Measurements from ENCODE around the gene ZNF669.
"Not testable (repeated sequence)": the region's sequence is repeated elsewhere in the genome, so short reads cannot be mapped to it uniquely, and the experiment has no call there.

Gene ZNF669

DNA sequence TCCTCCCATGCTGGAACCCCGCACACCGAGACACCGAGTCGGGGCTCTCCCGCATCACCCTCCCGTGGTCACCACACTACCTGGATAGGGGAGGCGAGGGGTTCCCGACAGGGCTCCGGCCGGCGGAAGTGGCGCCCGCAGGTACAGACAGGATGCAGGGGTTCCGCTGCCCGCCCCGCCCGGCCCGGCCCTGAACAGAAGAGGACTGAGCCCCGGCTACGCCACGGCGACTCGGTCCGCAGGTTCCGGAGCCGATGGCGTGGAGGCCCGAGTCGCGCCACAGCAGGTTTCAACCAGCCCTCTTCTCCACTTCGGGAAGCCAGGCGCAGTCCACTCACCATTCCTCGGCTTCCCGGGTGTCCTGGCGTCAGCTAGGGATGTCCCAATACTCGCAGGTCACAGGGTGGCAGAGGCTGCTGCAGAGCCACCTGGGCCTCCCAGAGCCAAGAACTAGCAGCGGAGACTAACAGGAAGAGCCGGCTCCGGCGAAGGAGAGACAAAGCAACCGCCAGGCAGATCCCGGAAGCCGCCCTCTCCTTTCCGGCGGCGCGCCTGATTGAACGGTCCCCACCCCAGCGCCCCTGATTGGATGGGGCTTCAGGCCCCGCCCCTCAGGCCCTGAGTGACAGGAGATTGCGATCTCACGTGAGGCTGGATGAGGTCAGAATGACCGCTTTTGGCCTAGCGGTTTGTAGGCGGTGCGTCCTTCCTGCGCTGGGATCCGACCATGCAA, at the start of gene ZNF669:
TSS of gene ZNF669 (minus strand) at position 498 of the 733 bp plus-strand sequence. CDS start at position 341, 157 bp downstream.
- peak; percentile 87 for DNase-seq

DNA sequence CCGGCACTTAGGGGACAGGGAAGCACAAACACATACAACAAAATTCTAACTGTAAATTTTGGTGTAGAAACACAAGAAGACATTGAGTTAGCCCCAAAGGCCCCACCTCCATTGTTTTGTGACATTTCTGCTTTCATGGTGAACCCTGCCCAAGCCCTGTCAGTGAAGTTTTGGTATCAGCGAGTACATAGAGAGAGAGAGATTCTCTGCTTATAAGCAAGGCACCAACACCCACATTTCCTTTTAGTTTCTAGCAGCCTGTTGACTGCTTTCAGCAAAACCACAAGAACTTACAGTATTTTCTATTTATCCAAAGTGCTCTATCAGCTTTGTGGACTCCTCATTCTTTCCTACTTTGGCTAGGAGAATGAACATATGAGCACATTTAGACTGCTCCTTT, 43.6 kb upstream of the ZNF669 start:
- no peak for DNase-seq

DNA sequence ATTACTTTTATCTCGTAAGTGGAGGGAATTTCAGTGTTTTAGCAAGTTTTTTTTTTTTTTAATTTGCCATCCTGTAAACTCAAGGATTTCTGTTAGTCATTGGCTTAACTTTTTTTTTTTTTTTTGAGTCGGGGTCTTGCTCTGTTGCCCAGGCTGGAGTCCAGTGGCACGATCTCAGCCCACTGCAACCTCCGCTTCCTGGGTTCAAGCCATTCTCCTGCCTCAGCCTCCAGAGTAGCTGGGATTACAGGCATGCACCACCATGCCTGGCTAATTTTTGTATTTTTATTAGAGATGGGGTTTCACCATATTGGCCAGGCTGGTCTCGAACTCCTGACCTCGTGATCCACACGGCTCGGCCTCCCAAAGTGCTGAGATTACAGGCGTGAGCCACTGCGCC, 43.0 kb upstream of the ZNF669 start:
- not testable (repeated sequence) for DNase-seq

DNA sequence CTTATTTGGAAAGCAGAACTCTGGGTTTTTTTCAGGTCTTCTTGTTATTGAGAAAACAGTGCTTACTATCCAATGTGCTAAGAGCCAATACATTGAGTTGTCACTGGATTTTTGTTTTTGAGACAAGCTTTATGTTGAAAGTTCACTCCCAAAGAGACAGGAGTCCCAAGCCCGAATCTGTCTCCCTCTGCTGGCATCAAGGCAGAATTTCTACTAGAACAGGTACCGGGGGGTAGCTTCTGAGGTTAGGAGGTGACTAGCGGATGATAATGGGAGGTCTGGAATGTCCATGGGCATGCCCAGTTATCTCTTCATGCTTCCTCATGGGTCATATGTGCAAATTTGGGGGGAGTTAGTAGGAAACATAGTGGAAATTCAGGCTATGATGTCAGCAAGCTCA, 42.5 kb upstream of the ZNF669 start:
- DNase-seq = no peak

DNA sequence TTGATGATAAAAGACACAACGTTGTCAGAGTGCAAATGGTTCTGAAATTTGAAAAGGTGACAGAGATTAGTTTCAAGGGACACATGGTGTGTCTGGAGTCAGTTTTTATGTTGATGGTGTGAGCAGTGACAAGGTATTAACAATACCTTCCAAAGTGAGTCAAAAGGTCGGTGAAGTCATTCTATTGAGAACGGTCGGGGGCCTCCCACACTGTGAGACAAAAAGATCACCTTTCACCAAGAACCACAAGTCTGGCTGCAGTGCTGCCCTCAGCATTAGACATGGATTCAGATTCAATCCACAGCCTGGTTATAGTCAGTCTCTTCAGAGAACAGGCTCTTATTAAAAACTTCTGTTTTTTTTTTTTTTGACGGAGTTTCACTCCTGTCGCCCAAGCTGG, 41.1 kb upstream of the ZNF669 start:
- no peak for DNase-seq

DNA sequence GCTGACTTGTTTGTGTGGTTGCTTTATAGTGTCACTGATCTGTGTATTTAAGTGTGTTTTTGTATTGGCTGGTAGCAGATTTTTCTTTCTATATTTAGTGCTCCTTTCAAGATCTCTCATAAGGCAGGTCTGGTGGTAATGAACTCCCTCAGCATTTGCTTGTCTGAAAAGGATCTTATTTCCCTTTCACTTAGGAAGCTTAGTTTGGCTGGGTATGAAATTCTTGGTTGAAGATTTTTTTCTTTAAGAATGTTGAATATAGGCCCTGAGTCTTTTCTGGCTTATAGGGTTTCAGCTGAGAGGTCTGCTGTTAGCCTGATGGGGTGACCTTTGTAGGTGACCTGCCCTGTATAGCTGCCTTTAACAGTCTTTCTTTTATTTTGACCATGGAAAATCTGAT, 35.4 kb upstream of the ZNF669 start:
- not testable (repeated sequence) for DNase-seq

DNA sequence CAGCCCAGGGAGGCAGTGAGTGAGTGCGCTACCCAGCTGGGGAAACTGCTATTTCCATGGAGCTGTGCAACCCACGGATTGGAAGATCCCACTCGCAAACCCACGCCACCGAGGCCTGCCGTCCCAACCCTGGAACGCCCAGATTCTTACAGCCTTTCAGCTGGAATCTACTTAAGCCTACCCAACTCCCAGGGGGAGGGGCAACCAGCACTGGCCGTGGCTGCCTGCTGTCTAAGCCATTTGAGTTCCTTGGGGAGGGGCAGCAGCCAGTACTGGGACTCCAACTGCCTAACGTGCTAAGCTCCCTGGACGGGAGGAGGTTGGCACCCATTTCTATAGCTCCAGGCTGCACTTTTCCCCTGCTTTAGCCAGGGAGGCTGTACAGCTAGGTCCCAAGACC, 27.1 kb upstream of the ZNF669 start:
- DNase-seq = no peak

DNA sequence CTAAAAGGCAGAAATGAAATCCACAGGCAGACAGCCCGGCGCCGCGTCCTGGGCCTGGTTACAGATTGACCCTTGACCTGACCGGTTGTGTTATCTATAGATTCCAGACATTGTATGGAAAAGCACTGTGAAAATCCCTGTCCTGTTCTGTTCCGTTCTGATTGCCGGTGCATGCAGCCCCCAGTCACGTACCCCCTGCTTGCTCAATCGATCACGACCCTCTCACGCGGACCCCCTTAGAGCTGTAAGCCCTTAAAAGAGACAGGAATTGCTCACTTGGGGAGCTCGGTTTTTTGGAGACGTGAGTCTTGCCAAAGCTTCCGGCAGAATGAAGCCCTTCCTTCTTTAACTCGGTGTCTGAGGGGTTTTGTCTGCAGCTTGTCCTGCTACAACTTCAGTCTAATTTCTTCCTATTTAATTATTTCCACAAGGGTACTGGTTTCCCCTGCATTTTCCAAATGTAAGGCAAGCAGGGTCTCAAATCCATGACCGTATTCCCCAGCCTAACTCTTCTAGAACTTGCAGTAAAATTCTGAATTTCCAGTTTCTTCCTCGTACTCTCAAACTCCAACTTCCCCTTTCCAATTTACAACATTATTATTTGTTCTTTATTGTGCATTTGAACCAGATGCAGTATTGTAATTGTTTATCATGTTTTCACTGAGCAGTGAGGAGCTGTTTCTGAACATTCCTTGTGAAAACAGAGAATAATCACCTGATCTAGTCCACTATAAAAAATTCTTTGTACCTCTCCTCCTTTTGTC, 23.5 kb upstream of the ZNF669 start:
- DNase-seq = not testable (repeated sequence)

DNA sequence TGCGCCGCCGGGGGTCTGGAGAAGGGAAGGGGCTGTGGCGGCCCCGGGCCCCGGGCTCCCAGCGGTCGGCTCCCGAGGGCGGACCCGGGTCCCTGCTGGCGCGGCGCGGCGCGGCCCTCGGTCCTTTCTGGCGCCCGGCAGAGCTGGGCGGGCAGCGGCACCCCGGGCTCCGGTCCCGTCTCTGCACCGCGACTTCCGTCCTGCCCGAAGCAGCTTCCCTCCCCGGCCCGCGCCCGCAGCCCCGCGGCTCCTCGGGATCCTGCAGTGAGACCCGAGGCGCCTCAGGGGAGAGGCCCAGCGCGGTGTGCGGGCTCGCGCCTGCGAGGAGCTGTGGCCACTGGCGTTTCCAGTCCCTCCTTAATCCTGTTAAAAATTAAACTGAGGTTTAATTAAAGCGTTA, 22.4 kb upstream of the ZNF669 start:
- DNase-seq = not testable (repeated sequence)

DNA sequence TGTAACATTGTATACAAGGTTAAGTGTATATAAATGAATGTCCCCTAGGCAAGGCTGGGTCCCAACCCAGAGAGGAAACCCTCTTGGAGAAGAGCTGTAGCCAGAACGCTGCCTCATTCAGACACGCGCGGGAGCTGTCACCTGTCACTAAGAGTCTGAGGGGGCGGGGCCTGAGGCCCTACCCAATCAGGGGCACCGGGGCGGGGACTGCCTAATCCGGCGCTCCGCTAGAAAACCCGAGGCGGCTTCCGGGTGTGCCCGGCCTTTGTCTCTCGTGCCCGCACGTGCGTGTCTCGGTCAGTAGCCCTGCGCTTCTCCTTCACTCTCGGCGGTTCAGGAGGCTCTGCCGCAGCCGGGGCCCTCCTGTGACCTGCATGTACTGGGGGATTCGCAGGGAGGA, 22.0 kb upstream of the ZNF669 start:
- DNase-seq = not testable (repeated sequence)

DNA sequence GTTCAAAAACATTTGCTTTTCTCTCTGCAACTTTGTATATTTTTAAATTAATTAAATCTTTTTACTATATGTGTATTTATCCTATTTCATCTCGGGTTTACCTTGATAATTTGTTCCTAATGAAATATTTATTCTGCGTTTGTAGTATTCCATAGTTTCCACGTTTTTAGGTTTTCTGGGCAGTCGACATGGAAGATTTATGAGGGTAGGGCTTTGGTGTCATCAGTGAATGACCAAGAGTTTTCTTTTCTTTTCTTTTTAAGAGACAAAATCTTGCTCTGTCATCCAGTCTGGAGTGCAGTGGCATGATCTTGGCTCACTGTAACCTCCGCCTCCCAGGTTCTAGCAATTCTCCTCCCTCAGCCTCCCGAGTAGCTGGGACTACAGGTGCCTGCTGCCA, 17.2 kb upstream of the ZNF669 start:
- DNase-seq = no peak

DNA sequence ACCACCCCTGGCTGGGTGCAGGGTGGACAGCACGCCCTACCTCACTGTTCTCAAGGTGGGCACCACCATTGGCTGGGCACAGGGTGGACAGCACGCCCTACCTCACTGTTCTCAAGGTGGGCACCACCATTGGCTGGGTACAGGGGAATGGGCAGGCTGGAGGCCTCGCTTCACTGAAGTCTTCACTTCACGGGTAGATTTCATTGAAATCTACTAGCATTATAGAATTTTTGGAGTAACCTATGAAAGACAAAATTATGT, 16.2 kb upstream of the ZNF669 start:
- not testable (repeated sequence) for DNase-seq

DNA sequence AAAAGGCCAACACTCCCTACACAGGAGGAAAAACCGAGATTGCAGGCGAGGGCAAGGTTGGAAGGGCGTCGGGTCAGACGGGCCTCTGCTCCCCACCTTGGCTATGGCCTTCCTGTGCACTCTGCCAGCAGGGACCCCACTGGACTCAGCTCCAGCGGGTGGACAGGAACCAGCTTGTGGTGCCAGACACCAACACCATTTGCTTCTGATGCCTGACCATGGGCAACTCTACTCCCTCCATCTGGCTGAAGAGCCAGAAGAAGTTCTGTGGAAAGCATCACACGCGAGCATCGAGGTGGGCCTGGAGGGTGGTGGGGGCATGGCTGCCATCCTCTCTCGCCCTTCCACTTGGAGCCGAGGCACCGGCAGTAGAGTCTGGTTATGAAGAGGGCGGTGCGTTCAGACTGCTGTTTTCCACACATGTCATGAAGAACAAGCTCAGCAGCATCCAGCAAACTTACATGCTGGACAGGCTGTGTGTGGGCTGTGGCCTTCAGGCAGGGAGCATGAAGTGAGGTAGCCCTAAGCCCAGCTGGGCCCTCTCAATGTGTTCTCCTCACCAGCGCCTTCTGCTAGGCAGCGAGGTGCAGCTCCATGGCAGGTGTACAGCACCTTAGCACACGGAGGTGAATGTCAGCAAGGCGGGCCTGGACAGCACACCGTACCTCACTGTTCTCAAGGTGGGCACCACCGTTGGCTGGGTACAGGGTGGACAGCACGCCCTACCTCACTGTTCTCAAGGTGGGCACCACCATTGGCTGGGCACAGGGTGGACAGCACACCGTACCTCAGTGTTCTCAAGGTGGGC, 15.6 kb upstream of the ZNF669 start:
- DNase-seq = no peak

DNA sequence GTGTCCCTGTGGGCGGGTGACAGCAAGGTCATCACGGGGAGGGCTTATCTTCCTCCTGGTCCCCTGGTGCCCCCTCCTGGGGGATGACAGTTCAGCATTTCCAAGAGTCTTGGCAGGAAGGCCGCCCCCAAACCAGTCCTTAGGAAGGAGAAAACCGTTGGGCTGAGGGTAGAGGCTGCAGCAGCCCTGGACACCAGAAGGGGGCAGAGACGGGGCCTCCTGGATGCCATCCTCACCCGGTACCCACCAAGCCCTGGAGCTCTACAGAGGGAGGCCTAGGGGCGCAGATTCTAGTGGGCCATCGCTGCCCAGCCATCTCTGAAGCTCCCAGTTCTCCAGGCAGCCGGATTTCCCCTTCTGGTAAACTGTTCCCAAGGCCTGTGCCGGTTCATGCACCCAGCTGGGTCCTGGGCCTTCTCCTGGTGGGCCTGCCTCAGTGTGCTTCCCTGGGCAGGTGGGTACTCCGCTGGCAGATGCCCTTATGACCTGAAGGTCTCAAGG, 14.8 kb upstream of the ZNF669 start:
- DNase-seq = no peak

DNA sequence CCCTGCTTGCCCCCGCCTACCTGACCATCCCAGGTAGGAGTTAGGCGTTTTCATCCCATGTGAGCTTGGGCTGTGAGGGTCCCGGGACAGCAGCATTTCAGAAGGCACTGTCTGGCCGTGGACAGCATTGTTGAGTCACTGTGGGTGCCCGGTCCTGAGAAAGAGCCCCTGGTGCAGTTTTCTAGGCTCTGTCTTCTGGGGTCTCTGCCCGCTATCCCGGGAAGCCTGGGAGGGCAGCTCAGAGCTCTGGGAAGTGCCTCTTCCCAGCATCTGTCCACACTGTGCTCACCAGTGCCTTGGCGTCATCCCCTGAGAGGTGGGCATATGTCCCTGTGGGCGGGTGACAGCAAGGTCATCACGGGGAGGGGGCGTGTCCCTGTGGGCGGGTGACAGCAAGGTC, 11.4 kb upstream of the ZNF669 start:
- DNase-seq = no peak

DNA sequence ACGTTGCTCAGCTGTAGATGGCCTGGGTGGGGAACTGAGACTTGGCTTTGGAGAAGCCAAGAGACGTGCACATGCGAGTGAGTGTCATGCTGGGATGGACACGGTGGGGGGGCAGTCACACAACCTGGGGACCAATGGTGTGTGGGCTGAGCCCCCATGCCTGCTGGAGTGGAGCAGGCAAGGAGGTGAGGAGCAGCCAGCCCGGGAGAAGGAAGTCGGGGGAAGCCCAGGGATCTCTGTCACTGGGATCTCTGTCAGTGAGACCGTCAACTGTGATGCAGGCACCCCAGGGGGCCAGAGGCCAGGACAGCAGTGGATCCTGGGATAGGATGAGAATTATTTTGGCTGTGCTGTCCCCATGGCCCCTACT, 11.0 kb upstream of the ZNF669 start:
- DNase-seq = no peak

DNA sequence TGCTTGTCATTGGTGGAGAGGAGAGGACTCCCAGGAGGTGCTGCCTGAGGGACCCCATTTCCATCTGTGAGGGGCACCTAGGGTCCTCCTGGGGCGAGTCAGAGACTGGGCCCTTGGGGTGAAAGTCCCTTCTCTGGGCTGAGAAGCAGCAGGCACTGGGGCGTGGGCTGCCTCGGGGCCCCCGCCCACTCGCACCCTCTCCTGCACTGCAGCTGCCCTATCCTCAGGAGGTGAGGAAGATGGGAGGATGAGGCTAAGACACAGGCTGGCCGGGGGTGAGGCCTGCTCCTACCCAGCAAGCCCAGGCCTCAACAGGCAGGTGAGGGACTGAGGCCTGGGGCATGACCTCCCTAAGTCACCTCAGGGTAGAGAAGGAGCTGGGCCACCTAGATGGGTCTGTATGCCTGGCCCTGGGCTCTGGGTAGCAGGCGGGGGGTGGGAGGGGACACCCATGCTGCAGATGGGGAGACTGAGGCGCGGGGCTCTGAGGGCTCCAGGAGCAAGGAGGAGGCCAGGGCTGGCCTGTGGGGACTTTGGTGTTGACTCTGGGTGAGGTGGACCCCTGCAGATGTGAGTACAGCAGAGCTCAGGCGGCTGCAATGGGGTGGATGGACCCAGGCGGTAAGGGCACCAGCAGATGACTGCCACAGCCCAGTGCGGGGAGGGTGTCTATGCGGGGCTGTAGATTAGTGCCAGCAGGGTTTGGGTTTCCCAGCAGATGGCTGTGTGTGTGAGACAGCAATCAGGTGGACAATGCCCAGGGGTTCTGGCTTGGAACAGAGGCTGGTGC, 10.4 kb upstream of the ZNF669 start:
- DNase-seq = no peak

DNA sequence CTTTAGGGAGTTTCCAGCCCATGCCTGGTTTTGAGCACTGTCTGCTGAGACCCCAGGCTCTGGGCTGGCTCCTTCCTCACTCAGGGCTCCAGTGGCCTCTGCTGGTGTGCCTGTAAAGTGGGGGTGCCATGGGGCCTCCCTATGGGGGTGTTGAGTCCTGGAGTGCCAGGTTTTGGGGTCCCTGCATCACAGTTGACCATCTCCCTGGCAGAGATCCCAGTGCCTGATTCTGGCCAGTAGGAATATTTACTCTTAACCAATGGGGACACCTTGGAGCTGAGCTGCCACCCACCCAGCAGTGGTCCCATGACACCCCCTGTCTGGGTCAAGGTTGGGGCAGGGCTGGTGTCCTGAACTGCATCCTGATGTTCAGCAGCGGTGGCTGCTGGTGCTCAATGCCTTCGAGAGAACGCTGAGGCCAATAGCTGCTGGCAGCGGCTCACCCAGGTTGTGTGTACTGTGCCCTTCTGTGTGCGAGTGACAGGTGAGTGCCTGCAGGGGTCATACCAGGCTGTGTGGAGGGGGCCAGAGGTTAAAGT, 9.6 kb upstream of the ZNF669 start:
- DNase-seq = no peak

DNA sequence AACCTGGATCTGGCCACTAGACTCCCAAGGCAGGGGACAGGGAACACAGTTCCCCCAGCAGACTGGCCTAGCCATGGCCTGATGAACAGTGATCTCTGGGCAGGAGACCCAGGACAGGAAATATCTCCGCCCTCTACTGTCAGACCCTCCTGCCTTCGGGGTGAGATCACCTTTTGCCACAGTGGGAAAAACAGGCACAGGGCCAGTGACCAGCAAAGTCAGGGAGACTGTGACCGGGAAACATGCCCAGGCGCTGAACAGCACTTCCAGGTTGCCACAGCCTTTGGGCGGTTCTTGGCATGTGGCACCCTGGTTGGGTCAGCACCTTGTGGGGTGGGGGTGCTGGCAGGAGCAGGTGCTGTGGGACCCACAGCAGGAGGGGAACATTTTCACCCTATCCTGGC, 8.9 kb upstream of the ZNF669 start:
- DNase-seq = no peak

DNA sequence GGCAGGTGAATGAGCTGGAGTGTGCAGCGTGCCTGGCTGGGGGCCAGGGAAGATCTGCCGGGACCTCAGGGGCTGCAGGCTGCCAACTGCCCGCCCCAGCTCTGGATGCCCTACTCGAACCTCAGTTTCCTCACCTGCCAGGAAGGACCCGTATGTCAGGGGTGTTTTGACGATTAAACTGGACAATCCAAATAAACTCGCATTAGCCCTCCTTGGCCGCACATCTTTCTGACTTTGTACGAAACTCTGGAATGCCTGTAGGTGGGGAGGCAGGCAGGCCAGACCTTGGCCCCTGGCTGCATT, 8.3 kb upstream of the ZNF669 start:
- DNase-seq = no peak

DNA sequence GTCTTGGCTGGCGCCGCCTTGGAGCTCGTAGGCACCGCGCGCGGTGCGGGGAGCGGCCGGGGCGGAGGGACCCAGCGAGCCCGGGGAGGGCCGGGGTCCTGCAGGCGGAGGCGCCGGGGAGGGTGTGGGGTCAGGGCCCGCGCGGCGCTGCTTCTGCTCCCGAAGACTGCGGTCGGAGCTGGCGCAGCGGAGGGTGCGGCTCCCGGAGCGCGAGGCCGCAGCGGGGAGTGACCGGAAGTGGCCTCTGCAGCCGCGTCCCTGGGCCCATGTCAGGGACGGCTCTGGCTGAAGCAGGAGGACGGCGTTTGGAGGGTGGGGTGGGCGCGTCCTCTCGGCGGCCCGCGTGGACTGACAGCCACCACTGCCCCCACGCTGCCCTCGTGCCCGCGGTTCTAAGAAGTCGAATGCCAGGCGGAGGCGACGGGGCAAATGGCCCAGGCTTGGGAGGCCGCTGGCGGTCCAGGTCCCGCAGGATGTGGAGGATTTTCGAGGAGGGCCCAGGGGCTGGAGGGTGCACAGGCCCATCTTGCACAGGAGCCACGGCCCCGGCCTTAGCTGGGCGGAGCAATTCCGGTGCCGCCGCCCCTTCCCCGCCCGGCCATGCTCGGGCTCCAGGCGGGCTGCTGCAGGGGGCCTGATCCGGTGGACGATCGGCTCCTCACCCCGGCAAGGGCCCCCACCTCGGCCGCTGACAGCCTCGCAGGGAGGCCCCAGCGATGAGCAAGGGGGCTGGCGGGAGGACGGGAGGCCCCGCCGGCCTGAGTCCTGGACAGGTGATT, 7.7 kb upstream of the ZNF669 start:
- no peak for DNase-seq

DNA sequence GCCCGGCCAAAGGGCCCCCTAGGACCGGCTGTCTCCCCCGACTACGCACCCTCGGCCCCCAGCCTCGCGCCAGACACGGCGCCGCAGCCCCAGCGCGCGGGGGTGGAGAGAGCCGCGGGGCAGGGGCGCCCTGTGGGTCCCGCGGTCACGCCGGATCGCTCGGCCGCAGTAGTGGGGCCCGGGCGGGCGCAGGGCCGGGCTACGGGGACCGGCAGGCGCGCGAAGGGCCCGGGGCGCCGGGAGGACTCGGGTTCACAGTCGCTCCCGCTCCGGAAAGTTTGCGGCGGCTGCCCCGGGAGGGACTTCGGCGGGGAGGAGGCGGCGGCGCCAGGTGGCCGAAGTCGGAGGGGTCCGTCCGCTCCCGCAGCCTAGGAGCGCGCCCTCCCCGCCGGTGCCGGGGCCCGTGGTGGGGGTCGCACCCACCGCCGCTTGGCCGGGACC, 7.1 kb upstream of the ZNF669 start:
- no peak for DNase-seq

All from activated T-cell treated with anti-CD3 and anti-CD28 coated beads for 4 hours (primary cell).